ENCODE measurements around the gene KDELR3. TPM values are rescaled to one million over a fixed set of nuclear protein-coding genes. Genes with fewer than 3 reads are reported as not detected.
A peak's percentile ranks its signal among the peaks of the same experiment; 100 is the strongest.

Gene KDELR3
- total and polyA plus RNA-seq, 10 donors = 1.00 to 4.9 (median 2.9) TPM

GRCh38 chr22:38487946-38488345 is 20.1 kb downstream of the KDELR3 start:
- 88 to 93% (median 92%) methylated on average over 6 of the region's 6 CpGs for WGBS, 5 donors
- H3K4me3 ChIP-seq = no peak overlapping the region
- DNase-seq = no peak
- peak overlapping the region in 1 of 8 donors; percentile 24 for H3K27ac ChIP-seq
- TF ChIP-seq CTCF (IDR thresholded peaks at IDR 0.05 in 8 of 11, conservative IDR thresholded peaks at IDR 0.05 in 3 of 11) (no peak), POLR2AphosphoS5 (IDR thresholded peaks at IDR 0.05) (peak in 1 of 3 donors; percentile 74), POLR2A (IDR thresholded peaks at IDR 0.05) (no peak)
- H3K27me3 ChIP-seq (replicated peaks in 1 of 7) = no peaks in the 10 kb centered on the region
- H3K4me1 ChIP-seq = peaks cover 0 to 85% (median 13%) of the 10 kb centered on the region in 6 donors
- H3K36me3 ChIP-seq = peaks cover 12 to 100% (median 100%) of the 10 kb centered on the region in 6 donors
- intact Hi-C loops (cut with DNase I; ENCODE audit: low total_unique reads) = no loop called here
- H3K9me3 ChIP-seq = no peaks in the 10 kb centered on the region

- Histone ChIP-seq H3K36me3 (peaks cover 12 to 100% (median 100%) of the 10 kb centered on the region in 6 donors), H3K27me3 (replicated peaks in 1 of 7) (no peaks in the 10 kb centered on the region), H3K27ac (no peak overlapping the region), H3K4me1 (peaks cover 0 to 95% (median 13%) of the 10 kb centered on the region in 6 donors), H3K4me3 (no peak overlapping the region), H3K9me3 (no peaks in the 10 kb centered on the region)
- DNase-seq = peak; percentile 35
- TF ChIP-seq POLR2A (IDR thresholded peaks at IDR 0.05) = no peak
- TF ChIP-seq POLR2AphosphoS5 (IDR thresholded peaks at IDR 0.05) = peak; percentile 53 to 75 (median 66)
- 94 to 97% (median 95%) methylated on average over 17 of the region's 17 CpGs for WGBS, 5 donors
- intact Hi-C loops (cut with DNase I; ENCODE audit: low total_unique reads) = no loop called here
Measured at GRCh38 chr22:38489142-38489541, 21.2 kb downstream of the KDELR3 start.

GRCh38 chr22:38489561-38490145 is 21.8 kb downstream of the KDELR3 start:
- Histone ChIP-seq H3K27ac (peak overlapping the region in 2 of 8 donors; percentile 49 to 56), H3K27me3 (replicated peaks in 1 of 7) (no peaks in the 10 kb centered on the region), H3K4me1 (peaks cover 0 to 95% (median 15%) of the 10 kb centered on the region in 6 donors), H3K4me3 (no peak overlapping the region), H3K36me3 (peaks cover 17 to 100% (median 100%) of the 10 kb centered on the region in 6 donors), H3K9me3 (no peaks in the 10 kb centered on the region)
- DNase-seq = peak; percentile 7
- WGBS, 5 donors = 86 to 93% (median 89%) methylated on average over 7 of the region's 7 CpGs
- TF ChIP-seq CTCF (IDR thresholded peaks at IDR 0.05 in 8 of 11, conservative IDR thresholded peaks at IDR 0.05 in 3 of 11) (no peak), POLR2AphosphoS5 (IDR thresholded peaks at IDR 0.05) (peak in 1 of 3 donors; percentile 65), POLR2A (IDR thresholded peaks at IDR 0.05) (no peak)
- intact Hi-C loops (cut with DNase I; ENCODE audit: low total_unique reads) = no loop called here

GRCh38 chr22:38490475-38490874 is 22.6 kb downstream of the KDELR3 start:
- no peaks in the 10 kb centered on the region for H3K27me3 ChIP-seq (replicated peaks in 1 of 7)
- no peak for TF ChIP-seq CTCF (IDR thresholded peaks at IDR 0.05 in 8 of 11, conservative IDR thresholded peaks at IDR 0.05 in 3 of 11)
- no peak for TF ChIP-seq POLR2A (IDR thresholded peaks at IDR 0.05)
- no peak for TF ChIP-seq POLR2AphosphoS5 (IDR thresholded peaks at IDR 0.05)
- peaks cover 16 to 100% (median 100%) of the 10 kb centered on the region in 6 donors for H3K36me3 ChIP-seq
- H3K4me1 ChIP-seq = peaks cover 0 to 95% (median 17%) of the 10 kb centered on the region in 6 donors
- H3K27ac ChIP-seq = peak overlapping the region in 4 of 8 donors; percentile 36 to 56 (median 43)
- 33 to 52% (median 47%) methylated on average over 2 of the region's 2 CpGs for WGBS, 5 donors
- no peak for DNase-seq
- no peak overlapping the region for H3K4me3 ChIP-seq
- H3K9me3 ChIP-seq = no peaks in the 10 kb centered on the region
- intact Hi-C loops (cut with DNase I; ENCODE audit: low total_unique reads) = no loop called here

All from spleen (tissue), 11 donors.